ENCODE measurements around the gene OR8A1.
"Not testable (repeated sequence)": the region's sequence is repeated elsewhere in the genome, so short reads cannot be mapped to it uniquely, and the experiment has no call there.

Gene OR8A1

DNA sequence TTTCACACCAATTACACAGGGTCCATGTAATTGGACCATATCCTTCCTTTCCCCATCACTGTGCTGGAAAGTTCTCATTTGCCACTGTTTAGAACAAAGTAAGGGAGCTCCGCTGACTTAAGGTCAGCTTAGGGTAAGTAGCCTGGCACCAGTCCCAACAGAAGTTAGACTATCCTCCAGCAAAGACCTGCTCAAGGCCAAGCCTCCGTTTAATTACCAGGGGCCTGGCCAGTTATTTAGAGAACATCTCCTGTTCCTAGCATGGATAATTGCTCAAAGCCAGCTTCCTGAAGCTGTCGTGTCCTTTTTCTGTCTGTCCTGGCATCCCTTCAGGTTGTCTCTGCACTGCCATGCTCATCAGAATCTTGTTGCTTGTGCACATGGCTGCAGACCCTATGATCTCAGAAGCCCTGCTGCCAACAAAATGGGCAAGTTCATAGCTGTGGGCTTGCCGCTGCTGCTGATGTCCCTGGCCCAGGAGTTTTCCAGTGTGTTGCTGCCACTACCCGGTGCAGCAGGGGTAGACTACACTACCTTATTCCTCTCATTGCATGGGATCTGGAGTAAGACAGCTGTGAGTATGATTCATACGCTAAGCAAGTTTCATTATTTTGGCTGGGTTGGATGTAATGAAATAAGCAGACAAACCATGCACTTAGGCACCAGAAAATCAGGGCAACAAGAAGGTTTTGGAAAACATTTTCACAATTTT, 8.1 kb downstream of the OR8A1 start:
- intact Hi-C loops (cut with micrococcal nuclease), result no loop called here
- Mint-ChIP-seq H3K4me3 (no peak overlapping the region), H3K4me1 (ENCODE audit: low read depth) (no peaks in the 10 kb centered on the region), H3K27me3 (peaks cover under 1% of the 10 kb centered on the region), H3K27ac (no peak overlapping the region), H3K36me3 (ENCODE audit: low read depth) (no peaks in the 10 kb centered on the region), H3K9me3 (no peaks in the 10 kb centered on the region)

DNA sequence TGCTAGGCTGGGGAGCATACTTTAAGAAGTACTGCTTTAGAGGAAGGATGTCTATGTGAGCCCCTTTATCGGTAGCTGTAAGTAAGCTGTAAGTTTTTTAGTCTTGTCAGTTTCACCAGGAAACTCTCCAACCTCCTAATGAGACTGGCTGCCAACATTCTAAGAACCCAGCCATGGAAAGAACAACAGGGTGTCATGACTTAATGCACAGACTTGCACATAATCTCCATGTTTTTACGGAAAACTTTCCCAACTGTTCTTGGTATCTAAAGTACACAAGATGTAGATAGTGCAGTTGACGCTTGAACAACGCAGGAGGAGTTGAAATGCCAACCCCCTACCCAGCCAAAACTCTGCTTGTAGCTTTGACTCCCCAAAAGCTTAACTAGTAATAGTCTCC, 9.0 kb downstream of the OR8A1 start:
- Mint-ChIP-seq H3K4me1 (ENCODE audit: low read depth) (no peaks in the 10 kb centered on the region), H3K9me3 (no peaks in the 10 kb centered on the region), H3K36me3 (ENCODE audit: low read depth) (no peaks in the 10 kb centered on the region), H3K27me3 (no peaks in the 10 kb centered on the region), H3K27ac (no peak overlapping the region), H3K4me3 (no peak overlapping the region)
- intact Hi-C loops (cut with micrococcal nuclease), result no loop called here

GRCh38 chr11:124581817-124582216, 12.0 kb downstream of the OR8A1 start:
- no peaks in the 10 kb centered on the region for H3K4me1 Mint-ChIP-seq (ENCODE audit: low read depth)
- no peak overlapping the region for H3K4me3 Mint-ChIP-seq
- H3K27ac Mint-ChIP-seq, result no peak overlapping the region
- intact Hi-C loops (cut with micrococcal nuclease), result no loop called here
- H3K36me3 Mint-ChIP-seq (ENCODE audit: low read depth), result no peaks in the 10 kb centered on the region
- H3K27me3 Mint-ChIP-seq, result peaks cover 2% of the 10 kb centered on the region
- H3K9me3 Mint-ChIP-seq, result no peaks in the 10 kb centered on the region

GRCh38 chr11:124582565-124582964, 12.8 kb downstream of the OR8A1 start:
- Mint-ChIP-seq H3K27me3 (peaks cover 7% of the 10 kb centered on the region), H3K36me3 (ENCODE audit: low read depth) (no peaks in the 10 kb centered on the region), H3K9me3 (no peaks in the 10 kb centered on the region), H3K27ac (no peak overlapping the region), H3K4me1 (ENCODE audit: low read depth) (no peaks in the 10 kb centered on the region), H3K4me3 (no peak overlapping the region)
- intact Hi-C loops (cut with micrococcal nuclease), result no loop called here

GRCh38 chr11:124583781-124584180, 14.0 kb downstream of the OR8A1 start:
- intact Hi-C loops (cut with micrococcal nuclease), result no loop called here
- Mint-ChIP-seq H3K9me3 (no peaks in the 10 kb centered on the region), H3K4me3 (no peak overlapping the region), H3K36me3 (ENCODE audit: low read depth) (no peaks in the 10 kb centered on the region), H3K27ac (no peak overlapping the region), H3K4me1 (ENCODE audit: low read depth) (no peaks in the 10 kb centered on the region), H3K27me3 (peaks cover 7% of the 10 kb centered on the region)

DNA sequence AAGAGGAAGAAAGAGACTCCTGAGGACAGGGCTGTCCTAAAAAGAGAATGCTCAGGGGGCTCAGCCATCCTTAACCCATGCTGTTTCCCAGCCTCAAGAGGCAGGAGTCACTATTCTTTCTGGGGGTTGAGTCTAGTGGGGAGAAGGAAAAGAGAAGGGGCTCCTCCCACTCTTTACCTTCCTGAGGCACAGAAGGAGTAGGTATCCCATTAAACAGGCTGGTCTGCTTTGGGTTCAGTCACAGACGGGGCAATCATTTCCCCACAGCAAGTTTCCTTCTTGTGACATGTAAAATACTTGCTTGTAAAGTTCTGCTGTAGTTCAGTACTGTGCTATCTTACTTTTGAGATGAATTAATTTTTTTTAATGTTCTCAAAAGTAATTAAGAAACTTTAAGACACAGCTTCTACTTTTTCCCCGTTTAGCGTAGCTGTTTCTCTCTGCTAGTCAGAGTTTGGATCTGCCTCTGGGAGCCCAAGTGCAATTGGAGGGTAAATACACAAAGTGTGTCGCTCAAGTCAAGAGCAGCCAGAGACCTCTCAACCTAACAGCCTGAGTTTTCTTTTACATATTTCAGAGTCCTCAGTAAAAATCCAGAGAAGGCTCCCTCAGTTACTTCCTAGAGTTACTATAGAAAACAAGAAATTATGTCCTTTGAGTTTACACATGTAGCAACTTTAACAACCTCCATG, 15.0 kb downstream of the OR8A1 start:
- H3K27me3 Mint-ChIP-seq, result peaks cover 9% of the 10 kb centered on the region
- no peak overlapping the region for H3K4me3 Mint-ChIP-seq
- H3K36me3 Mint-ChIP-seq (ENCODE audit: low read depth), result no peaks in the 10 kb centered on the region
- H3K9me3 Mint-ChIP-seq, result no peaks in the 10 kb centered on the region
- no peaks in the 10 kb centered on the region for H3K4me1 Mint-ChIP-seq (ENCODE audit: low read depth)
- intact Hi-C loops (cut with micrococcal nuclease), result no loop called here
- H3K27ac Mint-ChIP-seq, result no peak overlapping the region

- Mint-ChIP-seq H3K4me1 (ENCODE audit: low read depth) (no peaks in the 10 kb centered on the region), H3K9me3 (no peaks in the 10 kb centered on the region), H3K4me3 (no peak overlapping the region), H3K36me3 (ENCODE audit: low read depth) (no peaks in the 10 kb centered on the region), H3K27me3 (peaks cover 13% of the 10 kb centered on the region), H3K27ac (no peak overlapping the region)
- intact Hi-C loops (cut with micrococcal nuclease), result loop anchor here (1.0 kb wide), 3 partner anchors 171 to 515 kb away; no protein-coding TSS in a partner anchor
These were observed 16.6 kb downstream of the OR8A1 start for GRCh38 chr11:124586238-124586860.

- peaks cover 16% of the 10 kb centered on the region for H3K27me3 Mint-ChIP-seq
- H3K4me3 Mint-ChIP-seq, result no peak overlapping the region
- H3K36me3 Mint-ChIP-seq (ENCODE audit: low read depth), result no peaks in the 10 kb centered on the region
- H3K9me3 Mint-ChIP-seq, result no peaks in the 10 kb centered on the region
- no peaks in the 10 kb centered on the region for H3K4me1 Mint-ChIP-seq (ENCODE audit: low read depth)
- intact Hi-C loops (cut with micrococcal nuclease), result no loop called here
- no peak overlapping the region for H3K27ac Mint-ChIP-seq
These were observed 21.6 kb downstream of the OR8A1 start for GRCh38 chr11:124591430-124591829.

GRCh38 chr11:124592627-124593026, 22.8 kb downstream of the OR8A1 start:
- no peaks in the 10 kb centered on the region for H3K36me3 Mint-ChIP-seq (ENCODE audit: low read depth)
- no peak overlapping the region for H3K27ac Mint-ChIP-seq
- H3K9me3 Mint-ChIP-seq, result no peaks in the 10 kb centered on the region
- H3K4me1 Mint-ChIP-seq (ENCODE audit: low read depth), result no peaks in the 10 kb centered on the region
- intact Hi-C loops (cut with micrococcal nuclease), result no loop called here
- H3K4me3 Mint-ChIP-seq, result no peak overlapping the region
- H3K27me3 Mint-ChIP-seq, result peaks cover 15% of the 10 kb centered on the region

DNA sequence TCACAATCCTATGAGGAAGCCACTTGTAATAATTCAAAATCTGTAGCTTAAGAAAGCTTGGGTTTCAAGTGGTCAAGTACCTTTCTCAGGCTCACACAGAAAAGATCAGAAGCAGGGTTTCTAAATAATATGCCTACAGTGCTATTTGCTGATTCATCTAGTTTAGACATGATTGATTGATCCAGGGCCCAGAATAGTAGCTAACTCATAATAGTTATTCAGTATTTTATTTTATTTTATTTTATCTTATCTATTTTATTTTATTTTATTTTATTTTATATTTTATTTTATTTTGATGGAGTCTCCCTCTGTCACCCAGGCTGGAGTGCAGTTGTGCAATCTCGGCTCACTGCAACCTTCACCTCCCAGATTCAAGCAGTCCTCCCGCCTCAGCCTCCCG, 25.5 kb downstream of the OR8A1 start:
- Mint-ChIP-seq H3K9me3 (no peaks in the 10 kb centered on the region), H3K27ac (no peak overlapping the region), H3K27me3 (peaks cover 14% of the 10 kb centered on the region), H3K36me3 (ENCODE audit: low read depth) (no peaks in the 10 kb centered on the region), H3K4me3 (no peak overlapping the region), H3K4me1 (ENCODE audit: low read depth) (no peaks in the 10 kb centered on the region)
- intact Hi-C loops (cut with micrococcal nuclease), result no loop called here

DNA sequence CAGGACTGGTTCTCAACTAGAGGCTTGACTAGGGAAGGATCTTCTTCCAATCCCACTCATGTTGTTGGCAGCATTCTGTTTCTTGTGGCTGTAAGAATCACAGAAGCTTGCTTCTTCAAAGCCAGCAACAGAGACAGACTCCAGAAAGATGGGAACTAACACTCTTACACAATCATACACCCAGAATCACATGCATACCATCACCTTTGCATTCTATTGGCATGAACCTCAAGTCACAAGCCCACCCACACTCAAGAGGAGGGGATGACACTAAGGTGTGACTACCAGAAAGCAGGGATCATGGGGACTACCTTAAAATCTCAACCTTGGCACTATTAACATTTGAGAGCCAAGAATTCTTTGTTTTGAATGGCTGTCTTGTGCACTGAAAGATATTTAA, 27.8 kb downstream of the OR8A1 start:
- H3K4me1 Mint-ChIP-seq (ENCODE audit: low read depth), result no peaks in the 10 kb centered on the region
- intact Hi-C loops (cut with micrococcal nuclease), result no loop called here
- H3K27ac Mint-ChIP-seq, result no peak overlapping the region
- H3K9me3 Mint-ChIP-seq, result no peaks in the 10 kb centered on the region
- peaks cover 14% of the 10 kb centered on the region for H3K27me3 Mint-ChIP-seq
- no peak overlapping the region for H3K4me3 Mint-ChIP-seq
- H3K36me3 Mint-ChIP-seq (ENCODE audit: low read depth), result no peaks in the 10 kb centered on the region

- Mint-ChIP-seq H3K27ac (no peak overlapping the region), H3K27me3 (peaks cover 12% of the 10 kb centered on the region), H3K36me3 (ENCODE audit: low read depth) (no peaks in the 10 kb centered on the region), H3K4me3 (no peak overlapping the region), H3K9me3 (no peaks in the 10 kb centered on the region), H3K4me1 (ENCODE audit: low read depth) (peaks cover 7% of the 10 kb centered on the region)
- intact Hi-C loops (cut with micrococcal nuclease), result no loop called here
These were observed 31.0 kb downstream of the OR8A1 start for GRCh38 chr11:124600621-124601320.

DNA sequence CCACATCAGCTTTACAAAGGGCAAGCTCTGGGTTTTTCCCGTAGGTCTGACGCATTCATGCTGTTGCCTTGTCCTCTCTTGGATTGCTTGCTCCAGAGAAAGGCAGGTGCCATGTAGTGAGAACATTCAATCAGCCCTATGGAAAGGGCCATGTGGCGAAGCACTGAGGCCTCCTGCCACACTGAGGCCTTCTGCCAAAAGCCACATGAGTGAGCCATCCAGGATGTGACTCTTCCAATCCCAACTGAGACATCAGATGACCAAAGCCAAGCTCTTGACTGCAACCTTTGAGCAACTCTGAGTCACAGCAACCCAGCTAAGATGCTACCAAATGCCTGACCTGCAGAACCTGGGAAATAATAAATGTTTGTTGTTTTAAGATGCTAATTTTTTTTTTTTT, 32.4 kb downstream of the OR8A1 start:
- Mint-ChIP-seq H3K4me3 (no peak overlapping the region), H3K9me3 (no peaks in the 10 kb centered on the region), H3K4me1 (ENCODE audit: low read depth) (peaks cover 10% of the 10 kb centered on the region), H3K36me3 (ENCODE audit: low read depth) (no peaks in the 10 kb centered on the region), H3K27me3 (peaks cover 8% of the 10 kb centered on the region), H3K27ac (no peak overlapping the region)
- intact Hi-C loops (cut with micrococcal nuclease), result no loop called here

DNA sequence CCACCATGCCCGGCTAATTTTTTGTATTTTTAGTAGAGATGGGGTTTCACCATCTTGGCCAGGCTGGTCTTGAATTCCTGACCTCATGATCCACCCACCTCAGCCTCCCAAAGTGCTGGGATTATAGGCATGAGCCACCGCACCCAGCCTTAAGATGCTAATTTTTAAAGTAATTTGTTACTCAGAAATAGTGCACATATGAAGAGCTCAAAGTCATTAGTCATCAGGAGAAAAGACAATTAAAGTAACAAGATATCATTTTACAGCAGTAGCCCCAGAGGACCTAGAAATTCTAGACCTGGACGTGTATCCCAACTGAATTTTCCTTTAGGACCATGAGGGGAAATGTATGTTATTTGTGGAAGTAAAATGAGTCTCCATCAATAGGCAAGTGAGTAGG, 32.9 kb downstream of the OR8A1 start:
- intact Hi-C loops (cut with micrococcal nuclease); H3K4me3 Mint-ChIP-seq; H3K27me3 Mint-ChIP-seq; H3K9me3 Mint-ChIP-seq; H3K27ac Mint-ChIP-seq; H3K36me3 Mint-ChIP-seq (ENCODE audit: low read depth): not testable (repeated sequence)
- peaks cover 10% of the 10 kb centered on the region for H3K4me1 Mint-ChIP-seq (ENCODE audit: low read depth)

All from dendritic cell treated with granulocyte-macrophage colony-stimulating factor and Interleukin-4, amounts not matched to agents 40 ng/mL and 50 ng/mL, for 4 days (primary cell).